GM13977 (cell line): Measurements from ENCODE around the gene WDR48.

Experiments used
- DNase-seq: peaks from one replicate; pipeline ENCODE4 v3.0.0; 2012; ENCODE audit warnings: low spot score
- CTCF ChIP-seq: IDR thresholded peaks from 2 replicates; pipeline ENCODE4 v1.5.1; 2012; ENCODE audit warnings: mild to moderate bottlenecking, control low read depth; ENCODE audit not compliant: insufficient read depth; ENCODE audit errors: extremely low read depth, missing control alignments
- in situ Hi-C: fragments of 300-500 bp; cut with MboI; formaldehyde crosslinking; loops from one replicate; pipeline ENCODE4 v1.12.0; 2022; ENCODE audit warnings: low sequenced_read_pairs, low pct_unique_long_range_greater_than_20kb, mixed read lengths, inconsistent platforms; ENCODE audit not compliant: unreplicated experiment

The WDR48 gene

GRCh38 chr3:39062180-39062579 is 10.4 kb downstream of the WDR48 start:
- DNase-seq: no peak
- no peak for TF ChIP-seq CTCF
- in situ Hi-C loops: no loop called here

- no peak for DNase-seq
- TF ChIP-seq CTCF: no peak
- in situ Hi-C loops: no loop called here
Measured at GRCh38 chr3:39063143-39063542, 11.3 kb downstream of the WDR48 start.

- in situ Hi-C loops: no loop called here
- no peak for DNase-seq
- no peak for TF ChIP-seq CTCF
Measured at GRCh38 chr3:39064646-39065045, 12.8 kb downstream of the WDR48 start.

GRCh38 chr3:39065197-39065596 is 13.4 kb downstream of the WDR48 start:
- DNase-seq: peak; percentile 56
- in situ Hi-C loops: no loop called here
- peak; percentile 60 for TF ChIP-seq CTCF

- TF ChIP-seq CTCF: no peak
- DNase-seq: no peak
- in situ Hi-C loops: no loop called here
Measured at GRCh38 chr3:39067286-39067685, 15.5 kb downstream of the WDR48 start.

GRCh38 chr3:39068556-39068955 is 16.7 kb downstream of the WDR48 start:
- no peak for DNase-seq
- TF ChIP-seq CTCF: no peak
- in situ Hi-C loops: no loop called here

GRCh38 chr3:39075910-39076309 is 24.1 kb downstream of the WDR48 start:
- no peak for DNase-seq
- in situ Hi-C loops: no loop called here
- no peak for TF ChIP-seq CTCF
